ENCODE results near the gene CCR5. TPM values are rescaled to one million over a fixed set of nuclear protein-coding genes. Genes with fewer than 3 reads are reported as not detected.

CCR5 gene
- total RNA-seq, 1 experiment from 2014 or later = not detected

GRCh38 chr3:46368569-46368968, 2.2 kb upstream of the CCR5 start:
- peak; percentile 28 for TF ChIP-seq CTCF (IDR thresholded peaks at IDR 0.05; ENCODE audit: unreplicated experiment)
- intact Hi-C loops (cut with micrococcal nuclease) = loop anchor here (1.0 kb wide), 1 partner anchor 280 kb away; no protein-coding TSS in a partner anchor
- no TSS peak for BruUV-seq (replicated peaks)
- Mint-ChIP-seq H3K27me3 (ENCODE audit: insufficient read depth, unreplicated experiment) (peaks cover 11% of the 10 kb centered on the region), H3K36me3 (ENCODE audit: insufficient read depth, unreplicated experiment) (no peaks in the 10 kb centered on the region), H3K9me3 (ENCODE audit: unreplicated experiment) (no peaks in the 10 kb centered on the region), H3K4me1 (ENCODE audit: insufficient read depth, unreplicated experiment) (no peaks in the 10 kb centered on the region), H3K4me3 (ENCODE audit: unreplicated experiment) (no peak overlapping the region), H3K27ac (ENCODE audit: low read depth, unreplicated experiment) (no peak overlapping the region)
- CTCF ChIA-PET = interaction anchor here (0.6 to 13.0 kb wide), 16 partner anchors 10 to 430 kb away, joined by 3 to 202 read pairs (median 4); no protein-coding TSS in a partner anchor
- peak; percentile 57 for DNase-seq (ENCODE audit: unreplicated experiment)
- POLR2A ChIA-PET = interaction anchor here (1.0 to 1.4 kb wide), 3 partner anchors 56 to 128 kb away, joined by 3 read pairs; no protein-coding TSS in a partner anchor

GRCh38 chr3:46369151-46369550, 1.6 kb upstream of the CCR5 start:
- intact Hi-C loops (cut with micrococcal nuclease) = no loop called here
- BruUV-seq (replicated peaks) = no TSS peak
- H3K36me3 Mint-ChIP-seq (ENCODE audit: insufficient read depth, unreplicated experiment) = no peaks in the 10 kb centered on the region

GRCh38 chr3:46369675-46370132, 1.0 kb upstream of the CCR5 start:
- no peak for TF ChIP-seq CTCF (IDR thresholded peaks at IDR 0.05; ENCODE audit: unreplicated experiment)
- no peak for DNase-seq (ENCODE audit: unreplicated experiment)
- ChIA-PET CTCF (interaction anchor here (0.6 to 13.0 kb wide), 14 partner anchors 9 to 430 kb away, joined by 3 to 202 read pairs (median 4); no protein-coding TSS in a partner anchor), POLR2A (interaction anchor here (0.6 to 1.5 kb wide), 7 partner anchors 10 to 286 kb away, joined by 3 to 4 read pairs (median 3); no protein-coding TSS in a partner anchor)
- no peaks in the 10 kb centered on the region for H3K9me3 Mint-ChIP-seq (ENCODE audit: unreplicated experiment)
- no peak overlapping the region for H3K4me3 Mint-ChIP-seq (ENCODE audit: unreplicated experiment)
- BruUV-seq (replicated peaks) = no TSS peak
- intact Hi-C loops (cut with micrococcal nuclease) = loop anchor here (5.0 to 10.0 kb wide), 2 partner anchors 77 to 605 kb away; no protein-coding TSS in a partner anchor
- H3K4me1 Mint-ChIP-seq (ENCODE audit: insufficient read depth, unreplicated experiment) = no peaks in the 10 kb centered on the region
- H3K27ac Mint-ChIP-seq (ENCODE audit: low read depth, unreplicated experiment) = no peak overlapping the region
- peaks cover 22% of the 10 kb centered on the region for H3K27me3 Mint-ChIP-seq (ENCODE audit: insufficient read depth, unreplicated experiment)
- no peaks in the 10 kb centered on the region for H3K36me3 Mint-ChIP-seq (ENCODE audit: insufficient read depth, unreplicated experiment)

More at GRCh38 chr3:46369151-46369550, 1.6 kb upstream of the CCR5 start:
- ChIA-PET POLR2A (interaction anchor here (0.6 to 1.5 kb wide), 8 partner anchors 9 to 285 kb away, joined by 3 to 4 read pairs (median 3); no protein-coding TSS in a partner anchor), CTCF (interaction anchor here (0.6 to 13.0 kb wide), 16 partner anchors 9 to 430 kb away, joined by 3 to 202 read pairs (median 4); no protein-coding TSS in a partner anchor)
- H3K27me3 Mint-ChIP-seq (ENCODE audit: insufficient read depth, unreplicated experiment) = peaks cover 16% of the 10 kb centered on the region
- no peak for DNase-seq (ENCODE audit: unreplicated experiment)
- no peaks in the 10 kb centered on the region for H3K9me3 Mint-ChIP-seq (ENCODE audit: unreplicated experiment)
- TF ChIP-seq CTCF (IDR thresholded peaks at IDR 0.05; ENCODE audit: unreplicated experiment) = no peak
- no peak overlapping the region for H3K27ac Mint-ChIP-seq (ENCODE audit: low read depth, unreplicated experiment)
- H3K4me1 Mint-ChIP-seq (ENCODE audit: insufficient read depth, unreplicated experiment) = no peaks in the 10 kb centered on the region
- no peak overlapping the region for H3K4me3 Mint-ChIP-seq (ENCODE audit: unreplicated experiment)

- intact Hi-C loops (cut with micrococcal nuclease) = loop anchor here (1.0 to 10.0 kb wide), 7 partner anchors 79 to 607 kb away; no protein-coding TSS in a partner anchor
- H3K27me3 Mint-ChIP-seq (ENCODE audit: insufficient read depth, unreplicated experiment) = peaks cover 32% of the 10 kb centered on the region
- BruUV-seq (replicated peaks) = no TSS peak
Measured at GRCh38 chr3:46371519-46372340, 984 bp downstream of the CCR5 start.

More at GRCh38 chr3:46371519-46372340, 984 bp downstream of the CCR5 start:
- no peak for DNase-seq (ENCODE audit: unreplicated experiment)
- no peak overlapping the region for H3K27ac Mint-ChIP-seq (ENCODE audit: low read depth, unreplicated experiment)
- no peaks in the 10 kb centered on the region for H3K36me3 Mint-ChIP-seq (ENCODE audit: insufficient read depth, unreplicated experiment)
- no peaks in the 10 kb centered on the region for H3K9me3 Mint-ChIP-seq (ENCODE audit: unreplicated experiment)
- no peaks in the 10 kb centered on the region for H3K4me1 Mint-ChIP-seq (ENCODE audit: insufficient read depth, unreplicated experiment)
- CTCF ChIA-PET = interaction anchor here (0.6 to 13.0 kb wide), 26 partner anchors 8 to 442 kb away, joined by 3 to 202 read pairs (median 4); partner anchors contain the start of gene CCR1
- no peak overlapping the region for H3K4me3 Mint-ChIP-seq (ENCODE audit: unreplicated experiment)
- TF ChIP-seq CTCF (IDR thresholded peaks at IDR 0.05; ENCODE audit: unreplicated experiment) = no peak
- POLR2A ChIA-PET = interaction anchor here (0.5 to 1.2 kb wide), 6 partner anchors 11 to 291 kb away, joined by 3 to 4 read pairs (median 3); no protein-coding TSS in a partner anchor
